GM18499 (cell line): ENCODE measurements around the gene USP24.

ENCODE experiments used
- ATAC-seq: cut with Tn5 transposase; IDR thresholded peaks from one replicate; pipeline ENCODE4 v1.9.1; 2021; ENCODE audit warnings: moderate number of reproducible peaks; ENCODE audit not compliant: insufficient read depth, unreplicated experiment

Gene USP24

GRCh38 chr1:55215194-55216021 is at the start of gene USP24:
TSS of gene USP24 (minus strand) at chr1:55215364. CDS start at chr1:55215113, 251 bp downstream.
- no peak for ATAC-seq

DNA sequence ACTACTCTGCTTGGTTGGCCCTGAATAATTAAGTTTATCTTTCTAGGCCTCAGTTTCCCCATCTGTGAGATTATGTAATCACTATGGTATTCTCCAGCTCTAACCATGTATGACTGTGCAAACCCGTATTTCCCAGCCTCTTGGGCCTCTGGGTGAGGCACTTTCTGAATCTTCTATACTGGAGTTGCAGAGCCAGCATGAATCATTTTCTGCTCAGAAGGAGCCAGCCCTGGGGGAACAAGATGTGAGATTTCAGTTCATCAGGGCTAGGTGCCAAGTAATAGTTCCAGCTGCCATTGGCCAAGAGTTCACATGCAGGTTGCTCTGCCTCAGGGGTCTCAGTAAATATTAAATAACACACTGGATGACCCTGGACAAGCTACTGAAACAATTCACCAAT is 47.7 kb upstream of the USP24 start:
- no peak for ATAC-seq

DNA sequence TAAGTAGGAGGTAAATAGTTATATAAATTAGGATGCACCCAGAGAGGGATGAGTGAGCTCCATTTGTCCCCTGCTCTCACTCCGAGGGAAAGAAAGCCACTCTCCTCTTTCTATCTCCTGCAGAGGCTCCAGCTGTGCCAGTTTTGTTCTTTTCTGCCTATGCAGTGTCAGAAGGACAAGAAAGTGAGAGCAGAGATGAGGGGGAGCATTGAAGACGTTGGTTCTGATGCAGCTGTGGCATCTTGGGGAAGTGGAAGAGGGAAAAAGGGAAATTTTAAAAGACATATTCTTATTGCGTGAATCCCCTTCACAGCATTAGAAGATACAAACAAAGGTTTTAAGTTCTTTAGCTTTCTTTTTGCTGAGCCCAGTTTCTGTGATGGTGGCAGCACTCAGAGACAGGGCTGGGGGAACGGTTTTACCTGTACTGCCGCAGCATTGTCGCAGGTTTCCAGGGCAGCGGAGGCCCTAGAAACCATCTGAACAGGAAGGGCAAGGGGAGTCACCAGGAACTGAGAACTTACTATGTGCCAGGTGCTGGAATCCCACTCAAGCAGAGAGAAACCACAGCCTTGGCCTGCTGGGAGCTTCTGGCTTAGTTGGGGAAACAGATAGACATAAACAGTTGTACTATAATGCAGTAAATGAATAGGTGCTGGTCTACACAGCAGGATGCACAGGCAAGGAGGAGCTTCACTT is 44.9 kb upstream of the USP24 start:
- ATAC-seq = no peak

- peak; percentile 36 for ATAC-seq
These were observed 42.8 kb upstream of the USP24 start for GRCh38 chr1:55257958-55258357.

DNA sequence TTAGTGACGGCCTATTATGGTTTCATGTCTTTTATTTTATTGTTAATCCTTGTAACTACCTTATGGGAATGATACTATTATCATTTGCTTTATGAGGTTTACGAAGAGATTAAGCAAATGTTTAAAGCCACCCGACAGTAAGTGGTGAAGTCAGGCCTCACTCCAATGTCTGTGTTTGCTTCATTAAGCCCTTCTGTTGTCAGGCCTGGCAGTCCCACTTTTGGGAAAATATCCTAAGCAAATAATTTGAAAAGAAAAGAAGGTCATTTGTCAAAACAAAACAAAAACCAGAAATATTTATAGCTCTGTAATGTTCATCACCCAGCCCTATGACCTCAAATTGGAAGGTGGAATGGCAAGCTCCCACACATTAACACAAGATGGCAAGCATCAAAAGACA is 40.7 kb upstream of the USP24 start:
- ATAC-seq = no peak

DNA sequence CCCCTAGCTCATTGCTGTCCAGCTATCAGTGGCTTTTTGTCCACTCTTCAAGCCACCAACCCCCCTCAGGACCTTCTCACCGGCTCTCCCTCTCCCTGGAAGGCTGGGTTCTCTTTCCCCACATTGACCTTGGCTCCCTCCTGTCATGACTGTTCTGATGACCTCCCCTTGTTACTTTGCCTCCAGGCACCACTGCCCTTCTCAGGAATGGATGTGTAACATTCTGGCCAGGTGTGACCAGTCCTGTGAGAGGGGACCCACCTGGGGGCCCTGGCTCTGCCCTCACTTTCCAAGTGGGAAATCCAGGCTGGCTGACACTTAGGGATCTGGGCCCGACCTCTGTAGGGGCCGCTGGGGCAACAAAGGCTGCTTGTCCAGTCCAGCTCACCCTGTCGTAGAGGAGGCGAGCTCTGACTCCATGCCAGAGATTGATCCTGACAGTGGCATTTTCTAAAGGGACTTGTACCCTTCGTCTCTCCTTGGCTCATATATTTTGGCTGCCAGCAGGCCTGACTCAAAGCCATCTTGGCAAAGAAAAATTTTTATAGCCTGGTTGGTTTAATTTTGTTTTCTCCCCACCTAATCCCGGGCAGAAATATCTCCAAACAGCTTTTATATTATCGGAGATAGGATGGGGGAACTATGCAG is 37.9 kb upstream of the USP24 start:
- ATAC-seq = no peak

GRCh38 chr1:55250399-55251075 is 35.4 kb upstream of the USP24 start:
- no peak for ATAC-seq

DNA sequence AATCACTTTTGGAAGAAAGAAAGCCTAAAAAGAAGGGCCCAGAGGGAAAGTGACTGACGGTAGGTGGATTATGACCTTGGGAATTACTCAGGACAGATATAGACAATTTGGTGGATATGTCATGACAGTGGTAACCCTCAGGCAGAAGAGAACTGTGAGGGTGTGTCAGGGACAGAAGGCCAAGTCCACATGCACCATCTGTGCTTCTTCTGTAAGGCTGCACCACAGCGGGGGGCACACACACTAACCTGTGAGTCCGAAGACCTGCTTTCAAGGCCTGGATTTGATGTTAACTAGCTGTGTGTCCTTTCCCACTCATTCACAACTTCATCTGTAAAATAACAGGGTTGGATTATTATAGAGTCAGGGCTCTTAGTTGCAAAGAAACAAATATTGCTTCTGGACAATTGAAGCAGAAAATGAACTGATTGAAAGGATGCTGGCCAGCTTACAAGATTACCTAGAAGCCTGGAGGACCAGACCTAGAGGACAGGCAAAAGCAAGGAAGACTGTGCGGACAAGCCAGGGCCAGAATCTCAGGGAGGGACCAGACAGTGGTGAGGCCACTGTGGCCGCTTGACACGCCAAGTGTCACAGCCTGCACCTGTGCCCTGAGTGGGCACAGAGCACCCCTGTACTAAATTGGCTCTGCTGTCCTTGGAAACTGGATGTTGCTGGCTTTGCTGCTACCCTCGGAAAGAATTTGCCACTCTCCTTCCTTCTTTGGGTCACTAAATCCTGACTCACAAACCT is 34.7 kb upstream of the USP24 start:
- ATAC-seq = no peak

DNA sequence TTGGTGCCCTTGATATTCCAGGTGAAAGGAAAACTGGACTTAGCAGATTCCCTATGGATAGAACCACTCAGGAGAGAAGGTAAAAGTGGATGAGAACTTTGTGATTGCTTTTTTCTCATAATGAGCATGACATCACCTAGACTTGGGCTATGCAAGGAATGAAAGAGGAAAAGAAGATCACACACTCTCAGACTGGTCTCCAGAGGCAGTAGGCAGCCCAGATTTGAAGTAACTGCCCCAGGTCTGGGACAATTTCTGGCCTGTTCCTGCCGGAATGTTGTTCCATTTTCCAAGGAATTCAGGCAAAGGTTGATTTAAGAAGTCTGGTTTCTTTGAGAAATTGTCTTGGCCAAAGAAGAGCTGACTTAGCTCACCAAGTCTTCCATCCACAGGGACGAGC is 31.7 kb upstream of the USP24 start:
- no peak for ATAC-seq

DNA sequence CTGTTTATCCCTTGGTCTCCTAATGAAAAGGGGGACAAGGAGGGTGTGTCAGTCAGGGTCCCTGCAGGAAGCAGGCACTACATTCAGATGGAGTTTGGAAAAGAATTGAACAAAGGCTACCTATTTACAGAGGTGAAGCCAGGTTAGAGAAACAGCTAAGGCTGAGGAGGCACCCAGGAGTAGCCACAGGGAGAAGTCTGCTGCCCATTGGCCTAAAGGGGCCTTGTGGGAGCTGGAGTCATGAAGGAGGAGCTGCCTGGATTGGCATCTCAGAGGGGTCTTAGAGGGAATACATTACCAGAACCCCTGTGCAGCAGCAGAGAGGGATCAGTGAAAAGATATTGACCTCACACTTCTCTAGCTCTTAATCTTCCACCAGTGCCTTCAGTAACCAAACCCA is 31.2 kb upstream of the USP24 start:
- ATAC-seq = no peak

DNA sequence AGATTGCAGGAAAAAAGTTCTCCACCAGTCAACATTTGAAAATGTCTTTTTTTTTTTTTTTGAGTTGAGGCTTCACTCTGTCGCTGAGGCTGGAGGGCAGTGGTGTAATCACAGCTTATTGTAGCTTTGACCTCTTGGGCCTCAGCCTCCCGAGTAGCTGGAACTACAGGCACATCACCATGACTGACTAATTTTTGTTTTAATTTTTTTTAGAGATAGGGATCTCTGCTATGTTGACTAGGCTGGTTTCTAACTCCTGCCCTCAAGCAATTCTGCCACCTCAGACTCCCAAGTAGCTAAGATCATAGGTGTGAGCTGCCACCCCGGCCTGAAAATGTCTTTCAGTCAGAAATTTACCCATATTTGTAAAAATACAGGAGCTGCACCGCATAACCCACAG is 30.6 kb upstream of the USP24 start:
- no peak for ATAC-seq

DNA sequence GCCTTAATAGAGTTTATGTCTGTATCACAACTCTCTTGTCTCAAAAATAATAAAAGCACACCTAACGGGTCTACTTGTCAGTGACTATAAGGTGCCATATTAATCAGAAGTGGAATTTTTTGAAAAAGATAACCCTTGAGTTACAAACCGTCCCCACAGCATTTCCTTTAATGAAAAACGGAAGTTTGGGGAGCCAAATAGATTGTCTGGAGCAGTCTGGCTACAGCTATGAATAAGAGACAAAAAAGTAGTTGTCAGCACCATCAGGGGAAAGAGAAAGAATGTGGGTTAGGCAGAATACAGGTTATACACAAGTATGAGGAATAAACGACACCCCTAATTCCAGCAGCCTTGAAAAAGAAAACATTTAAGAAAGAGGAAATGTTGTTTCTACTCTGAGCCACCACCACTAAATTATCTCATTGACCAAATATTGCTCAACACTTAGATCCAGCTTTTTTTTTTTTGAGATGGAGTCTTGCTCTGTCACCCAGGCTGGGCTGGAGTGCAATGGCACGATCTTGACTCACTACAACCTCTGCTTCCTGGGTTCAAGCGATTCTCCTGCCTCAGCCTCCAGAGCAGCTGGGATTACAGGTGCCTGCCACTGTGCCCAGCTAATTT is 29.4 kb upstream of the USP24 start:
- ATAC-seq = no peak

GRCh38 chr1:55243655-55244054 is 28.5 kb upstream of the USP24 start:
- no peak for ATAC-seq

- no peak for ATAC-seq
These were observed 24.4 kb upstream of the USP24 start for GRCh38 chr1:55239548-55239947.

DNA sequence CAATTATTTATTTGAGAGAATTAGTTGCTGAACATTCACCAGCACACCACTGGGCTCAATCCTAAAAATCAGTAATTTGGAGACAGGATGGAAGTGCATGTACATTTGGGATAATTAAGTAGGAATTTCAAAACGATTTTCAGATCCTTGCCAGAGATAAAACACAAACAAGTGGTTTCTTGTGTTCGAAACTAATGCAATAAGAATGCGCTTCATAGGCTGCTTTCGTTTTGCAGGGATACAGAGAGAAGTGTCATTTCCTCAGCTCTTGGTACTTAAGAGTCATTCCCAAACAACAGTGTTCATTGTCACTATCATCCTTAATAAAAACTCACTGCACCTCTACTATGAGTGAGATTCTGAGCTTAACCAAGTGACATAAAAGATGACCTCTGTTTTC is 20.6 kb upstream of the USP24 start:
- ATAC-seq = no peak

- ATAC-seq = no peak
These were observed 18.9 kb upstream of the USP24 start for GRCh38 chr1:55234016-55234415.

DNA sequence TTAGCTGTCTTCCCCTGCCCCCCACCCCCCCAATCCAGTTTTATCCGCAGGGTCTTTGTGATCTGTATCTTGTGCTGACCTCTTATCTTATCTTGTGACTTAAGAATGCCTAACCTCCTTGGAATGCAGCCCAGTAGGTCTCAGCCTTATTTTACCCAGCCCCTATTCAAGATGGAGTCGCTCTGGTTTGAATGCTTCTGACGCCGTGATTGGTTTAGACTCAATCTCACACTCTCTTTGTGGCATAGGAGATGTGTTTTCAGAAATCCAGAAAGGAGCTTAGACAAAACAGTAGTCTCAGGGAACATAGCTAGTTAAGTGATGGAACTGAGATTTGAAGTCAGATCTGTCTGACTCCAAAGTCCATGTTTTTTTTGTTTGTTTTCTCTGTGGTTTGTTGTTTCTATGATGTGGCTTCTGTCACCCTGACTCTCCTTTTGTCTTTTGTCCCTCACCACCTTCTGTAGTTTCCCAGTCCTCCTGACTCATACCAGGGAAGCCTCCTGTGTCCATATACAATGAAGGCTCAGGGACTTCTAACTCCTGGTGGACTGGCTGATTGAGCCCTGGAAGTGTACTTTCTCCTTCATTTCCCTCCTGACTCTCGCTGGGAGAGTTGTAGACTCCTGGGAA is 18.1 kb upstream of the USP24 start:
- ATAC-seq = no peak

GRCh38 chr1:55232448-55233144 is 17.4 kb upstream of the USP24 start:
- ATAC-seq = no peak

DNA sequence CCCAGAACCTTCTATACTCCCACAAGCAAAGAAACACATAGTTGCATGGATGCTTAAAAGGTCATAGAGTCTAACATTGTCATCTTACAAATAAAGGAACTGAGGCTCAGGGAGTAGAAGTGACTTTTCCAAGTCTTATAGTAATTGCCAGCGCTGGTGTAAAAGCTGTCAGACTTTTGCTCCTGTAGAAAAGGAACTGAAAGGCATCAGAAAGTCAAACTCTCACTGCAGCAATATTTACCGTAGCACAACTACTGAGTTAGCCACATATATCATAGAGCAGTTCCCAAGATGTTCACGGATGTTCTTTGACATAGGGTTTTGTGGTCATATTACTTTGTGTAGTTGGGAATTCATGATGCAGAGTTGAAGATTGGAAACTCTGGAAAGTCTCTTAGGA is 16.6 kb upstream of the USP24 start:
- no peak for ATAC-seq
